GM12878 (cell line): Measurements from ENCODE around the gene LSMEM2. TPM values are rescaled to one million over a fixed set of nuclear protein-coding genes. Genes with fewer than 3 reads are reported as not detected.

ENCODE experiments used
- ATAC-seq: fragments of 200-7000 bp; cut with Tn5 transposase; 3 replicates; pipeline ENCODE4 v1.9.1; 2020; ENCODE audit warnings: mild to moderate bottlenecking, moderate library complexity
- BruUV-seq: library from RNA; stranded (reverse); fragments of 400-500 nt; replicated peaks from 2 replicates; lab custom pipeline; 2021; lab: Mats Ljungman, UMichigan
- CTCF ChIA-PET: fragments of 300-600 bp; sonication (Branson Sonifier 250); formaldehyde crosslinking; extraction: SDS; loops from one replicate; lab custom pipeline; 2021; ENCODE audit warnings: inconsistent platforms; lab: Yijun Ruan, JAX
- POLR2A ChIA-PET: fragments of 350-600 bp; formaldehyde crosslinking; extraction: SDS; loops from one replicate; lab custom pipeline; 2021; ENCODE audit warnings: inconsistent platforms; lab: Charles Lee
- RAD21 ChIA-PET: fragments of 300-600 bp; sonication (Branson Sonifier 250); formaldehyde crosslinking; loops from one replicate; lab custom pipeline; 2023; ENCODE audit warnings: antibody characterized with exemption; ENCODE audit not compliant: unreplicated experiment; lab: Charles Lee
- SMC1A ChIA-PET: fragments of 300-600 bp; sonication (Branson Sonifier 250); formaldehyde crosslinking; loops from one replicate; lab custom pipeline; 2023; ENCODE audit not compliant: unreplicated experiment, uncharacterized antibody; lab: Charles Lee
- DNase-seq: peaks from one replicate; pipeline ENCODE4 v3.0.0-alpha.2; 2011; ENCODE audit warnings: low read depth, low spot score
- FAIRE-seq: peaks from 3 replicates; lab custom pipeline; 2011; peaks lifted over from hg19 to GRCh38; lab: Jason Lieb, UNC
- H2AFZ ChIP-seq: 2 replicates; pipeline ENCODE4 v1.6.0; 2011; ENCODE audit warnings: low read depth, low read length, control low read depth; ENCODE audit not compliant: control insufficient read depth
- H3K27ac ChIP-seq: 2 replicates; pipeline ENCODE4 v1.5.1; 2011; ENCODE audit warnings: control low read depth; ENCODE audit not compliant: control insufficient read depth, insufficient read depth
- H3K27me3 ChIP-seq, 2 experiments: replicated peaks in 1 of 2; 2 replicates each; pipeline versions ENCODE4 v1.6.0 to v1.6.1; 2011; ENCODE audit warnings: low read length in 1 of 2; ENCODE audit not compliant: control insufficient read depth in 2 of 2, insufficient read depth in 2 of 2
- H3K36me3 ChIP-seq, 2 experiments: 2 replicates each; pipeline ENCODE4 v1.5.1; 2011; ENCODE audit warnings: low read length in 1 of 2; ENCODE audit not compliant: control insufficient read depth in 2 of 2, insufficient read depth in 2 of 2
- H3K4me1 ChIP-seq: 2 replicates; pipeline ENCODE4 v1.6.1; 2011; ENCODE audit warnings: mild to moderate bottlenecking, low read length, moderate library complexity, mixed read lengths; ENCODE audit not compliant: control insufficient read depth, insufficient read depth
- H3K4me2 ChIP-seq: 2 replicates; pipeline ENCODE4 v1.6.0; 2011; ENCODE audit warnings: control low read depth; ENCODE audit not compliant: control insufficient read depth, insufficient read depth
- H3K4me3 ChIP-seq: fragments of 200-600 bp; sonication (generic); 2 replicates; pipeline ENCODE4 v1.5.1; 2016
- H3K79me2 ChIP-seq: 2 replicates; pipeline ENCODE4 v1.6.0; 2011; ENCODE audit warnings: low read length; ENCODE audit not compliant: control insufficient read depth, insufficient read depth
- H3K9ac ChIP-seq: 2 replicates; pipeline ENCODE4 v1.8.0; 2011; ENCODE audit warnings: low read length, control low read depth, mixed read lengths; ENCODE audit not compliant: control insufficient read depth, insufficient read depth
- H3K9me3 ChIP-seq: replicated peaks from 3 replicates; pipeline ENCODE4 v1.5.1; 2011; ENCODE audit warnings: mild to moderate bottlenecking, low read length; ENCODE audit not compliant: control insufficient read depth, insufficient read depth
- H4K20me1 ChIP-seq: 2 replicates; pipeline ENCODE4 v1.6.0; 2011; ENCODE audit not compliant: control insufficient read depth, insufficient read depth
- DPF2 ChIP-seq: fragments of 450-650 bp; IDR thresholded peaks from 2 replicates; pipeline ENCODE4 v1.6.1; 2017; ENCODE audit warnings: mild to moderate bottlenecking
- E4F1 ChIP-seq: fragments of 450-650 bp; IDR thresholded peaks from 2 replicates; pipeline ENCODE4 v1.6.1; 2018; ENCODE audit warnings: borderline replicate concordance, mild to moderate bottlenecking; ENCODE audit not compliant: partially characterized antibody
- EP300 ChIP-seq, 2 experiments: fragments of 150-350 bp in 1 of 2; IDR thresholded peaks; 2 replicates each; pipeline ENCODE4 v1.6.1; 2011 to 2012; ENCODE audit warnings: low read depth in 2 of 2, low read length in 2 of 2, borderline replicate concordance in 1 of 2, improper control_type of control experiment in 1 of 2, inconsistent platforms in 1 of 2; ENCODE audit not compliant: control insufficient read depth in 1 of 2
- FOXK2 ChIP-seq: fragments of 450-650 bp; IDR thresholded peaks from 2 replicates; pipeline ENCODE4 v1.6.1; 2017; ENCODE audit warnings: mild to moderate bottlenecking, moderate library complexity
- RFX5 ChIP-seq: IDR thresholded peaks from 2 replicates; pipeline ENCODE4 v1.6.1; 2011; ENCODE audit warnings: low read depth, low read length, improper control_type of control experiment
- SMARCA5 ChIP-seq: fragments of 450-650 bp; IDR thresholded peaks from 2 replicates; pipeline ENCODE4 v1.6.1; 2017; ENCODE audit warnings: mild to moderate bottlenecking
- SUZ12 ChIP-seq: fragments of 200-600 bp; sonication (generic); IDR thresholded peaks from one replicate; pipeline ENCODE4 v1.6.1; 2018; ENCODE audit warnings: antibody characterized with exemption, mild to moderate bottlenecking; ENCODE audit not compliant: unreplicated experiment
- WGBS: methylation state at CpG from one replicate; pipeline ENCODE4 v1.1.6; 2016; ENCODE audit warnings: low lambda C conversion rate; ENCODE audit not compliant: insufficient replicate concordance, insufficient coverage; ENCODE audit errors: missing lambda C conversion rate; 5-methylcytosine and 5-hydroxymethylcytosine counted together
- in situ Hi-C: fragments of 300-500 bp; cut with MboI; formaldehyde crosslinking; loops from 9 replicates; pipeline ENCODE4 v1.14.3; 2018; ENCODE audit warnings: mixed read lengths
- intact Hi-C: fragments of 100-400 bp; cut with micrococcal nuclease; formaldehyde crosslinking; loops from one replicate; pipeline ENCODE4 v1.14.2; 2022; ENCODE audit not compliant: unreplicated experiment
- polyA plus RNA-seq, 11 experiments: library from polyadenylated mRNA; depleted of rRNA in 4 of 11; unstranded in 6 of 11; stranded (reverse) in 5 of 11; fragments of >200 nt; fragmentation: Nextera tagmentation in 4 of 11; fragmentation: Illumina TruSeq in 1 of 11; extraction: Ambion mirVana in 4 of 11; extraction: Trizol in 1 of 11; gene quantifications; 1 replicate in 1 of 11; 2 replicates in 10 of 11; pipeline versions ENCODE4 v1.2.1 to v1.2.3, GENCODE V29; 2011 to 2016; ENCODE audit warnings: inconsistent platforms in 2 of 11, missing spikeins in 2 of 11, low read depth in 1 of 11
- total RNA-seq, 4 experiments: library from RNA; depleted of rRNA in 3 of 4; stranded (reverse); fragments of >200 nt in 3 of 4; fragmentation: Illumina TruSeq in 1 of 4; extraction: Trizol in 1 of 4; gene quantifications; 2 replicates each; pipeline versions ENCODE4 v1.2.1 to v1.2.3, GENCODE V29; 2013 to 2021
- TF ChIP-seq, protein P1 (sequence below): fragments of 450-650 bp; IDR thresholded peaks from 2 replicates; pipeline ENCODE4 v1.6.1; 2017; ENCODE audit warnings: mild to moderate bottlenecking, moderate library complexity

LSMEM2 gene
- total and polyA plus RNA-seq, 10 of the 15 experiments (the other 5 are each of a cell fraction or from before 2014, with no cell fraction given) = 0.17 TPM; not detected in 9

GRCh38 chr3:50275996-50276761 lies 2.7 kb upstream of the LSMEM2 start:
- Histone ChIP-seq H4K20me1 (no peaks in the 10 kb centered on the region), H3K4me1 (peaks cover 6% of the 10 kb centered on the region), H3K79me2 (no peaks in the 10 kb centered on the region), H3K36me3 (no peaks in the 10 kb centered on the region), H3K9me3 (no peaks in the 10 kb centered on the region), H2AFZ (no peak overlapping the region), H3K27me3 (peaks cover 7 to 8% of the 10 kb centered on the region in 2 experiments; a peak in 3 of 4 replicates), H3K9ac (no peak overlapping the region), H3K4me2 (no peak overlapping the region), H3K4me3 (no peak overlapping the region), H3K27ac (no peak overlapping the region)
- RAD21 ChIA-PET = interaction anchor here (0.6 kb wide), 2 partner anchors 62 to 337 kb away, joined by 3 to 6 read pairs; no protein-coding TSS in a partner anchor
- SMC1A ChIA-PET = no interaction called here
- in situ Hi-C loops (no loop called here), intact Hi-C loops (no loop called here)
- ATAC-seq (no peak), FAIRE-seq (no peak), DNase-seq (no peak)
- WGBS = 19% methylated on average over 76 of the region's 79 CpGs
- POLR2A ChIA-PET = no interaction called here
- peak; percentile 31 for TF ChIP-seq SUZ12
- no peak for TF ChIP-seq E4F1
- CTCF ChIA-PET = interaction anchor here (1.4 kb wide), 1 partner anchor 48 kb away, joined by 5 read pairs; no protein-coding TSS in a partner anchor
- BruUV-seq = no TSS peak

- no peaks in the 10 kb centered on the region for H3K36me3 ChIP-seq
- FAIRE-seq (no peak), DNase-seq (no peak), ATAC-seq (no peak)
- intact Hi-C loops (no loop called here), in situ Hi-C loops (no loop called here)
- no peaks in the 10 kb centered on the region for H4K20me1 ChIP-seq
- no peak overlapping the region for H3K27ac ChIP-seq
- BruUV-seq = no TSS peak
- H3K4me3 ChIP-seq = no peak overlapping the region
- no peak overlapping the region for H2AFZ ChIP-seq
- RAD21 ChIA-PET = no interaction called here
- SMC1A ChIA-PET = no interaction called here
- POLR2A ChIA-PET = no interaction called here
- no peaks in the 10 kb centered on the region for H3K9me3 ChIP-seq
- H3K79me2 ChIP-seq = no peaks in the 10 kb centered on the region
- TF ChIP-seq SMARCA5 (no peak), FOXK2 (no peak), RFX5 (no peak), DPF2 (no peak), EP300 (IDR thresholded peaks at IDR 0.05; ENCODE audit: borderline replicate concordance in 1 of 2, control insufficient read depth in 1 of 2, low read depth in 2 of 2, low read length in 2 of 2) (no peak)
- TF ChIP-seq, protein P1, sequence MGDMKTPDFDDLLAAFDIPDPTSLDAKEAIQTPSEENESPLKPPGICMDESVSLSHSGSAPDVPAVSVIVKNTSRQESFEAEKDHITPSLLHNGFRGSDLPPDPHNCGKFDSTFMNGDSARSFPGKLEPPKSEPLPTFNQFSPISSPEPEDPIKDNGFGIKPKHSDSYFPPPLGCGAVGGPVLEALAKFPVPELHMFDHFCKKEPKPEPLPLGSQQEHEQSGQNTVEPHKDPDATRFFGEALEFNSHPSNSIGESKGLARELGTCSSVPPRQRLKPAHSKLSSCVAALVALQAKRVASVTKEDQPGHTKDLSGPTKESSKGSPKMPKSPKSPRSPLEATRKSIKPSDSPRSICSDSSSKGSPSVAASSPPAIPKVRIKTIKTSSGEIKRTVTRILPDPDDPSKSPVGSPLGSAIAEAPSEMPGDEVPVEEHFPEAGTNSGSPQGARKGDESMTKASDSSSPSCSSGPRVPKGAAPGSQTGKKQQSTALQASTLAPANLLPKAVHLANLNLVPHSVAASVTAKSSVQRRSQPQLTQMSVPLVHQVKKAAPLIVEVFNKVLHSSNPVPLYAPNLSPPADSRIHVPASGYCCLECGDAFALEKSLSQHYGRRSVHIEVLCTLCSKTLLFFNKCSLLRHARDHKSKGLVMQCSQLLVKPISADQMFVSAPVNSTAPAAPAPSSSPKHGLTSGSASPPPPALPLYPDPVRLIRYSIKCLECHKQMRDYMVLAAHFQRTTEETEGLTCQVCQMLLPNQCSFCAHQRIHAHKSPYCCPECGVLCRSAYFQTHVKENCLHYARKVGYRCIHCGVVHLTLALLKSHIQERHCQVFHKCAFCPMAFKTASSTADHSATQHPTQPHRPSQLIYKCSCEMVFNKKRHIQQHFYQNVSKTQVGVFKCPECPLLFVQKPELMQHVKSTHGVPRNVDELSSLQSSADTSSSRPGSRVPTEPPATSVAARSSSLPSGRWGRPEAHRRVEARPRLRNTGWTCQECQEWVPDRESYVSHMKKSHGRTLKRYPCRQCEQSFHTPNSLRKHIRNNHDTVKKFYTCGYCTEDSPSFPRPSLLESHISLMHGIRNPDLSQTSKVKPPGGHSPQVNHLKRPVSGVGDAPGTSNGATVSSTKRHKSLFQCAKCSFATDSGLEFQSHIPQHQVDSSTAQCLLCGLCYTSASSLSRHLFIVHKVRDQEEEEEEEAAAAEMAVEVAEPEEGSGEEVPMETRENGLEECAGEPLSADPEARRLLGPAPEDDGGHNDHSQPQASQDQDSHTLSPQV = no peak
- CTCF ChIA-PET = no interaction called here
- H3K4me1 ChIP-seq = peaks cover 6% of the 10 kb centered on the region
- H3K9ac ChIP-seq = no peak overlapping the region
- WGBS = 67% methylated on average over 17 of the region's 17 CpGs
- no peak overlapping the region for H3K4me2 ChIP-seq
- peaks cover 7 to 8% of the 10 kb centered on the region in 2 experiments; a peak in 3 of 4 replicates for H3K27me3 ChIP-seq
Observed at GRCh38 chr3:50276762-50277101, 2.2 kb upstream of the LSMEM2 start.
